ENCODE results near the gene DBT.

Gene DBT

DNA sequence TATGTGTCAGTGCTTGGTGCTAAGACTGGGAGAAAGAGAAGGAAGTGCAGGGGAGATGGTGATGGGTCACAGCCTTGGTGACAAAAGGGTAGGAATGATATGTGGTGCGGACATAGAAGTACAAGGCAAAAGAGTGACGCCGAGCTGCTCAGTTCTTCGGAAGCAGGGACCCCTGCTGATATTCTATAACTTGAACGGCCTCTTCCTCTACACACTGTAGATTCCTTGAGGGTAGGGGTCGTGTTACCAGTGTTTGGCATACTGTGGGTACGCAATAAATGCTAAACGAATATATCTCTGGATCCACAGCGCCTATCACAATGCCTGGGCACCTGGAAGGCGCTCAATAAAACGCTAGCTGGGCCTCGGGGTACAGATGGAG lies 488 bp downstream of the DBT start:
- TF ChIP-seq TCF4 (CRISPR knock-in tag; IDR thresholded peaks at IDR 0.05; ENCODE audit: borderline replicate concordance): no peak
- TF ChIP-seq ZNF70 (CRISPR knock-in tag; IDR thresholded peaks at IDR 0.05): no peak
- TF ChIP-seq ZC3H10 (CRISPR knock-in tag; IDR thresholded peaks at IDR 0.05): no peak
- no peak for TF ChIP-seq GLIS3 (CRISPR knock-in tag; IDR thresholded peaks at IDR 0.05)
- TF ChIP-seq, protein P1, sequence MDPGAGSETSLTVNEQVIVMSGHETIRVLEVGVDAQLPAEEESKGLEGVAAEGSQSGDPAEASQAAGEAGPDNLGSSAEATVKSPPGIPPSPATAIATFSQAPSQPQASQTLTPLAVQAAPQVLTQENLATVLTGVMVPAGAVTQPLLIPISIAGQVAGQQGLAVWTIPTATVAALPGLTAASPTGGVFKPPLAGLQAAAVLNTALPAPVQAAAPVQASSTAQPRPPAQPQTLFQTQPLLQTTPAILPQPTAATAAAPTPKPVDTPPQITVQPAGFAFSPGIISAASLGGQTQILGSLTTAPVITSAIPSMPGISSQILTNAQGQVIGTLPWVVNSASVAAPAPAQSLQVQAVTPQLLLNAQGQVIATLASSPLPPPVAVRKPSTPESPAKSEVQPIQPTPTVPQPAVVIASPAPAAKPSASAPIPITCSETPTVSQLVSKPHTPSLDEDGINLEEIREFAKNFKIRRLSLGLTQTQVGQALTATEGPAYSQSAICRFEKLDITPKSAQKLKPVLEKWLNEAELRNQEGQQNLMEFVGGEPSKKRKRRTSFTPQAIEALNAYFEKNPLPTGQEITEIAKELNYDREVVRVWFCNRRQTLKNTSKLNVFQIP (CRISPR knock-in tag; IDR thresholded peaks at IDR 0.05; ENCODE audit: borderline replicate concordance, low read depth): no peak
- no peak for TF ChIP-seq ARNTL (CRISPR knock-in tag; IDR thresholded peaks at IDR 0.05; ENCODE audit: borderline replicate concordance, low read depth)
- TF ChIP-seq CSDC2 (CRISPR knock-in tag; IDR thresholded peaks at IDR 0.05): no peak
- no peak for TF ChIP-seq ZNF565 (CRISPR knock-in tag; conservative IDR thresholded peaks at IDR 0.05; ENCODE audit: low read depth)
- TF ChIP-seq RARB (CRISPR knock-in tag; IDR thresholded peaks at IDR 0.05): no peak
- TF ChIP-seq SNAI2 (CRISPR knock-in tag; IDR thresholded peaks at IDR 0.05): no peak
- peak; percentile 4; the same call in 2 of the 3 replicates for ATAC-seq

DNA sequence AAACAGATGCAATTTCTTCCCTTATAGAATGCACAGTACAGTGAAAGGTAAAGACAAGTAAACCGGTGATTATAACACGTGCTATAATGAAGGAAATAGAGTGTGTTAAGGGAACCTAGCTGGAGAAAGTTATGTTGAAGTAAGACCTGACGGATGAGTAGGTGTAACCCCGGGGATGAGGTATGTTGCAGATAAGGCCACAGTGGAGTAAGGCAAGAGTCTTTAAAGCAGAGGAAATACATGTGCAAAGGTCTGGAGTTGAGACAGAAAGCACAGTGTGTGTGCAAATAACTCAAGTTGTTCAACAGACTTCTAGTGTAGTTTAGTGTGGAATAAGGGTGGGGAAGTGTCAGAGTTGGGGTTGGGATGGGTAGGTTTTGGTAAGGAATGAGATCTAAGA lies 2.9 kb downstream of the DBT start:
- no peak for ATAC-seq
- TF ChIP-seq ZNF70 (CRISPR knock-in tag; IDR thresholded peaks at IDR 0.05): no peak

DNA sequence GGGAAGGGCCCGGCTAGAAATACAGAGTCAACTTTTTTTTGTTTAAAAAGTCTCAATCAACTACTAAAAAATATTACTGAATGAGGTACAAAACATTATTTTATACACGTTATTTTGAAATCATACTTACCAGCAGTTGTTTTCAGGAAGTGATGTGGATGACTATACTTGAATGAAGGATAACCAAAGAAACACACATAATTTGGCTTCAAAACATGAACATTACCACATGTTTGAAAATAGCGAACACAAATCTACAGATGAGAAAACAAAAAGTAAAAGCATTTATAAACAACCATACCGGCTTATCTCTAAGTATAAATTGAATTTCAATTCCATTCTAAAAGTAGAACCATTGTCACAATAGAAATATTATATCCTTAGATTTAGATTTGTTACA lies 9.0 kb downstream of the DBT start:
- no peak for ATAC-seq
- TF ChIP-seq ZNF70 (CRISPR knock-in tag; IDR thresholded peaks at IDR 0.05) (no peak), ESRRG (CRISPR knock-in tag; IDR thresholded peaks at IDR 0.05) (no peak), SNAI2 (CRISPR knock-in tag; IDR thresholded peaks at IDR 0.05) (no peak), ISL1 (CRISPR knock-in tag; IDR thresholded peaks at IDR 0.05) (no peak), TOX (CRISPR knock-in tag; IDR thresholded peaks at IDR 0.05; ENCODE audit: borderline replicate concordance) (no peak), ZC3H10 (CRISPR knock-in tag; IDR thresholded peaks at IDR 0.05) (no peak)
- TF ChIP-seq, protein P2, sequence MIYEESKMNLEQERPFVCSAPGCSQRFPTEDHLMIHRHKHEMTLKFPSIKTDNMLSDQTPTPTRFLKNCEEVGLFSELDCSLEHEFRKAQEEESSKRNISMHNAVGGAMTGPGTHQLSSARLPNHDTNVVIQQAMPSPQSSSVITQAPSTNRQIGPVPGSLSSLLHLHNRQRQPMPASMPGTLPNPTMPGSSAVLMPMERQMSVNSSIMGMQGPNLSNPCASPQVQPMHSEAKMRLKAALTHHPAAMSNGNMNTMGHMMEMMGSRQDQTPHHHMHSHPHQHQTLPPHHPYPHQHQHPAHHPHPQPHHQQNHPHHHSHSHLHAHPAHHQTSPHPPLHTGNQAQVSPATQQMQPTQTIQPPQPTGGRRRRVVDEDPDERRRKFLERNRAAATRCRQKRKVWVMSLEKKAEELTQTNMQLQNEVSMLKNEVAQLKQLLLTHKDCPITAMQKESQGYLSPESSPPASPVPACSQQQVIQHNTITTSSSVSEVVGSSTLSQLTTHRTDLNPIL (CRISPR knock-in tag; IDR thresholded peaks at IDR 0.05; ENCODE audit: low read depth): no peak
- TF ChIP-seq, protein P1 (CRISPR knock-in tag; IDR thresholded peaks at IDR 0.05; ENCODE audit: borderline replicate concordance, low read depth): no peak
- TF ChIP-seq, protein P3, sequence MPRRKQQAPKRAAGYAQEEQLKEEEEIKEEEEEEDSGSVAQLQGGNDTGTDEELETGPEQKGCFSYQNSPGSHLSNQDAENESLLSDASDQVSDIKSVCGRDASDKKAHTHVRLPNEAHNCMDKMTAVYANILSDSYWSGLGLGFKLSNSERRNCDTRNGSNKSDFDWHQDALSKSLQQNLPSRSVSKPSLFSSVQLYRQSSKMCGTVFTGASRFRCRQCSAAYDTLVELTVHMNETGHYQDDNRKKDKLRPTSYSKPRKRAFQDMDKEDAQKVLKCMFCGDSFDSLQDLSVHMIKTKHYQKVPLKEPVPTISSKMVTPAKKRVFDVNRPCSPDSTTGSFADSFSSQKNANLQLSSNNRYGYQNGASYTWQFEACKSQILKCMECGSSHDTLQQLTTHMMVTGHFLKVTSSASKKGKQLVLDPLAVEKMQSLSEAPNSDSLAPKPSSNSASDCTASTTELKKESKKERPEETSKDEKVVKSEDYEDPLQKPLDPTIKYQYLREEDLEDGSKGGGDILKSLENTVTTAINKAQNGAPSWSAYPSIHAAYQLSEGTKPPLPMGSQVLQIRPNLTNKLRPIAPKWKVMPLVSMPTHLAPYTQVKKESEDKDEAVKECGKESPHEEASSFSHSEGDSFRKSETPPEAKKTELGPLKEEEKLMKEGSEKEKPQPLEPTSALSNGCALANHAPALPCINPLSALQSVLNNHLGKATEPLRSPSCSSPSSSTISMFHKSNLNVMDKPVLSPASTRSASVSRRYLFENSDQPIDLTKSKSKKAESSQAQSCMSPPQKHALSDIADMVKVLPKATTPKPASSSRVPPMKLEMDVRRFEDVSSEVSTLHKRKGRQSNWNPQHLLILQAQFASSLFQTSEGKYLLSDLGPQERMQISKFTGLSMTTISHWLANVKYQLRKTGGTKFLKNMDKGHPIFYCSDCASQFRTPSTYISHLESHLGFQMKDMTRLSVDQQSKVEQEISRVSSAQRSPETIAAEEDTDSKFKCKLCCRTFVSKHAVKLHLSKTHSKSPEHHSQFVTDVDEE (CRISPR knock-in tag; IDR thresholded peaks at IDR 0.05): no peak

DNA sequence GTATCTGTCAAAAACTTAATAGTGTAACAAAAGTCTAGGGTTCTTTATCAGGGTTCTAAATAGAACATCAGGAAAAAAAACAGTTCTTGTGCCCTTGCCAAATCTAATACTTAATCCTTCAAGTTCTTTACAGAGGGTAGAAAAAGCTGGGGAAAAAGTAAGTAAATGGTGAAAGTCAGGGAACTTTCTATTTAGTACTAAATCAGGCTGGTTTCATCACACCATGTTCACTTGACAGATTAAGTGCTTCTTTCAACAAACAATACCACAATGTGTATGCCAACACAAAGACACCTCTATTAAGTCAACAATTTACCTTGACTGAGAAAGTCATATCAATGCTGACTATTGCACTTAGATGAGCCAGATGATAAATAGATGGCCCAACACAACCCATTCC lies 9.7 kb downstream of the DBT start:
- TF ChIP-seq ZNF70 (CRISPR knock-in tag; IDR thresholded peaks at IDR 0.05): no peak
- no peak for TF ChIP-seq TCF4 (CRISPR knock-in tag; IDR thresholded peaks at IDR 0.05; ENCODE audit: borderline replicate concordance)
- TF ChIP-seq ARNTL (CRISPR knock-in tag; IDR thresholded peaks at IDR 0.05; ENCODE audit: borderline replicate concordance, low read depth): no peak
- no peak for TF ChIP-seq ZNF565 (CRISPR knock-in tag; conservative IDR thresholded peaks at IDR 0.05; ENCODE audit: low read depth)
- TF ChIP-seq, protein P3 (CRISPR knock-in tag; IDR thresholded peaks at IDR 0.05): no peak
- no peak for TF ChIP-seq SNAI2 (CRISPR knock-in tag; IDR thresholded peaks at IDR 0.05)
- no peak for ATAC-seq

Data from SK-N-SH treated with all-trans-retinoic acid at 6 μM for 48 hours (cell line).